ENCODE measurements around the gene AGAP2. TPM values are rescaled to one million over a fixed set of nuclear protein-coding genes. Genes with fewer than 3 reads are reported as not detected.

The AGAP2 gene
- total and polyA plus RNA-seq, 2 of the 8 experiments (the other 6 are each of a cell fraction or from before 2014, with no cell fraction given): 1.5 TPM

- H3K36me3 ChIP-seq (ENCODE audit: control insufficient read depth in 2 of 4, insufficient read depth in 4 of 4, low read length in 3 of 4): peaks cover 0 to 4% (median 0%) of the 10 kb centered on the region in 4 experiments; a peak in 2 of 8 replicates
- no peak overlapping the region for H2BK120ac ChIP-seq (replicated peaks; ENCODE audit: low read depth, low read length)
- peak overlapping the region; percentile 82 to 99 for H3K4me2 ChIP-seq (ENCODE audit: insufficient read depth in 1 of 2, low read depth in 2 of 2, low read length in 2 of 2)
- no peak overlapping the region for H3K23ac ChIP-seq (ENCODE audit: insufficient read length)
- H3K9me3 ChIP-seq (ENCODE audit: insufficient read depth in 2 of 2, low read depth in 1 of 2, low read length in 1 of 2): no peaks in the 10 kb centered on the region
- H3K27me3 ChIP-seq (replicated peaks in 1 of 4; ENCODE audit: control insufficient read depth in 3 of 4, extremely low read depth in 1 of 4, insufficient read depth in 3 of 4, low read length in 3 of 4): peaks cover 8 to 33% (median 26%) of the 10 kb centered on the region in 4 experiments
- H3K18ac ChIP-seq (ENCODE audit: extremely low read depth, low read length): no peak overlapping the region
- H3K4ac ChIP-seq (replicated peaks; ENCODE audit: insufficient read length, low read depth, low read length): no peak overlapping the region
- H3K14ac ChIP-seq (ENCODE audit: insufficient read length): no peak overlapping the region
- peaks cover 10% of the 10 kb centered on the region for H3K23me2 ChIP-seq (ENCODE audit: low read depth, low read length)
- FAIRE-seq (no peak), DNase-seq (ENCODE audit: low read depth in 1 of 2, low spot score in 2 of 2) (peak in 1 of 2 experiments; percentile 88)
- H2AK5ac ChIP-seq (ENCODE audit: low read depth, low read length): no peak overlapping the region
- POLR2A ChIA-PET (ENCODE audit: partially characterized antibody): interaction anchor here (0.9 to 3.3 kb wide), 9 partner anchors 8 to 236 kb away, joined by 3 to 25 read pairs (median 5); partner anchors contain the start of genes CYP27B1, DDIT3, EEF1AKMT3 and METTL1
- no peak overlapping the region for H4K91ac ChIP-seq (replicated peaks; ENCODE audit: insufficient read length, low read length)
- CTCF ChIA-PET (ENCODE audit: partially characterized antibody): interaction anchor here (0.6 to 2.2 kb wide), 35 partner anchors 8 to 818 kb away, joined by 3 to 40 read pairs (median 4); partner anchors contain the start of genes ATP23, AVIL, B4GALNT1 and CYP27B1
- peaks cover 3 to 15% of the 10 kb centered on the region in 2 experiments for H4K20me1 ChIP-seq (replicated peaks in 1 of 2; ENCODE audit: control insufficient read depth in 1 of 2, insufficient read depth in 2 of 2, low read length in 2 of 2)
- H3K4me1 ChIP-seq (replicated peaks in 1 of 4; ENCODE audit: control insufficient read depth in 3 of 4, insufficient read depth in 4 of 4, low read length in 3 of 4): peaks cover 0 to 21% (median 7%) of the 10 kb centered on the region in 4 experiments; a peak in 6 of 7 replicates
- H4K8ac ChIP-seq (ENCODE audit: extremely low read depth, insufficient read depth, low read length): no peak overlapping the region
- H3K79me1 ChIP-seq (ENCODE audit: low read depth, low read length): peaks cover under 1% of the 10 kb centered on the region; the same call in 1 of the 2 replicates
- no peak overlapping the region for H3K27ac ChIP-seq (ENCODE audit: low read depth, low read length)
- no peak overlapping the region for H3K56ac ChIP-seq (replicated peaks; ENCODE audit: insufficient read length, low read depth, low read length)
- H3K79me2 ChIP-seq (ENCODE audit: control insufficient read depth in 1 of 2, insufficient read depth in 2 of 2, low read length in 2 of 2): peaks cover 0 to 4% of the 10 kb centered on the region in 2 experiments; a peak in 2 of 4 replicates
- no peak overlapping the region for H3K9ac ChIP-seq (replicated peaks in 1 of 4; ENCODE audit: extremely low read depth in 1 of 4, low read depth in 3 of 4, low read length in 3 of 4)
- no peak overlapping the region for H2BK5ac ChIP-seq (ENCODE audit: low read depth, low read length)
- H2BK12ac ChIP-seq (ENCODE audit: low read depth, low read length): no peak overlapping the region
- H2AFZ ChIP-seq (ENCODE audit: low read length): no peak overlapping the region
- H2BK15ac ChIP-seq (ENCODE audit: low read length): no peak overlapping the region
- H3K4me3 ChIP-seq (ENCODE audit: extremely low read depth in 1 of 4, insufficient read depth in 2 of 4, low read depth in 3 of 4, low read length in 4 of 4): peak overlapping the region in 2 of 4 experiments; percentile 82 to 96; a peak in 5 of 8 replicates
- 17% methylated on average over 22 of the region's 22 CpGs; no CpG with 5 or more reads in 1 of the 2 experiments for WGBS, 2 experiments (ENCODE audit: extremely low coverage in 1 of 2, insufficient coverage in 1 of 2, insufficient read length in 1 of 2, insufficient replicate concordance in 2 of 2, low coverage in 1 of 2, low lambda C conversion rate in 2 of 2, missing lambda C conversion rate in 1 of 2)
- no peak overlapping the region for H2BK20ac ChIP-seq (ENCODE audit: low read length)
- no peak overlapping the region for H4K5ac ChIP-seq (ENCODE audit: insufficient read length, low read depth, low read length)
- TF ChIP-seq SAP30 (IDR thresholded peaks at IDR 0.05; ENCODE audit: insufficient read depth, insufficient replicate concordance, low read length) (no peak), RNF2 (IDR thresholded peaks at IDR 0.05; ENCODE audit: borderline replicate concordance, low read depth, low read length, missing control alignments, poor library complexity, severe bottlenecking) (no peak), JUND (IDR thresholded peaks at IDR 0.05; ENCODE audit: low read length) (0 out of 2 replicates have a peak, but pooled peaks have one; percentile 33), NRF1 (IDR thresholded peaks at IDR 0.05; ENCODE audit: low read depth, low read length) (no peak), TCF12 (IDR thresholded peaks at IDR 0.05; ENCODE audit: low read depth, low read length) (no peak), CBX8 (IDR thresholded peaks at IDR 0.05; ENCODE audit: borderline replicate concordance, low read depth, low read length) (no peak), HDAC6 (IDR thresholded peaks at IDR 0.05; ENCODE audit: low read depth, low read length) (no peak), RBBP5 (IDR thresholded peaks at IDR 0.05; ENCODE audit: borderline replicate concordance, low read depth, low read length) (no peak), BCL11A (IDR thresholded peaks at IDR 0.05; ENCODE audit: low read depth in 2 of 2, low read length in 2 of 2) (no peak), TBP (IDR thresholded peaks at IDR 0.05; ENCODE audit: low read depth, low read length) (no peak)
Observed at GRCh38 chr12:57756406-57757341, 18.1 kb upstream of the AGAP2 start.
